ENCODE data around the gene TMEM9B. TPM values are rescaled to one million over a fixed set of nuclear protein-coding genes. Genes with fewer than 3 reads are reported as not detected.
"Not testable (repeated sequence)": the region's sequence is repeated elsewhere in the genome, so short reads cannot be mapped to it uniquely, and the experiment has no call there.

TMEM9B gene
- total RNA-seq, 1 donor from 2014 or later = 30.3 TPM

DNA sequence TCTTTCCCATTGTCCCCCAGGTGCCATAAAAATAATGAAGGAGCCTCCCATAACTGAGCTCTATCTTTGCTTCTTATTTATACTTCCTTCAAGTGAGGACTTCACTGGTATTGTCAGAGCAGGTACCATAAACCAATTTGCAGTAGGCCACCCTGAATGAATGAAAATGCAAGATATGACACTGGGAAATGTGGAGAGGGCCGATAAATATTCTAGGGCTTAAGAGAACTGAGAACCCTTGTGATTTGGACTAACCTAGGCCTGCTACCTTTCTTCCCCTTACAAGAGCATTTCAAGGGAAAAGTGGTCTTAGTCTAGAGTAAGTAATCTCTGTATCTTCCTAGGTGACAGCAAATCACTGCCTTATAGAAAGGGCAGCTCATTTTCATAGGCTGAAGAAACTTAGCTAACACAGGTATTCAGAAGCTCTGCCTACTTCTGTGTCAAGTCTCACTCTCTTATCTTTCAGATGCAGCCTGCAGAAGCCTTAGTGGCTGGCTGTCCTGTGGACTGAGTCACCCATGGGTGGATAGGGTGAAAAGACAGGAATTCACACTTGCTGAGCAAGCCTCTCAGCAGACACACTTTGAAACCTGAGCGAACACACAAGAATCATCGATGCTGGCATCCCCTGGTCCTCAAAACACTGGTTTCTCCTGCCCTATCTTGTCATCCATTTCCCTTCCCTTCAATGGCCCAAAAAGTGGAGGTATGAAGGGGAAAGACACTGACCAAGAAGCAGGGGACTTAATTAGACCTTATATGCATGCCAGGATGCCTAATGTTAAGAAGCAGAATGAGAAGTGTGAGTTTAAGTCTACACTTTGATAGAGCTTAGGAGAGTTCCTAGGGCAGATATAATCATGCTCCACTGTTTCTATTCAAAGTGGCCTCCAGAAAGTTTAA lies 24.3 kb upstream of the TMEM9B start:
- no peak for DNase-seq (ENCODE audit: low read depth)
- TF ChIP-seq, protein P1, sequence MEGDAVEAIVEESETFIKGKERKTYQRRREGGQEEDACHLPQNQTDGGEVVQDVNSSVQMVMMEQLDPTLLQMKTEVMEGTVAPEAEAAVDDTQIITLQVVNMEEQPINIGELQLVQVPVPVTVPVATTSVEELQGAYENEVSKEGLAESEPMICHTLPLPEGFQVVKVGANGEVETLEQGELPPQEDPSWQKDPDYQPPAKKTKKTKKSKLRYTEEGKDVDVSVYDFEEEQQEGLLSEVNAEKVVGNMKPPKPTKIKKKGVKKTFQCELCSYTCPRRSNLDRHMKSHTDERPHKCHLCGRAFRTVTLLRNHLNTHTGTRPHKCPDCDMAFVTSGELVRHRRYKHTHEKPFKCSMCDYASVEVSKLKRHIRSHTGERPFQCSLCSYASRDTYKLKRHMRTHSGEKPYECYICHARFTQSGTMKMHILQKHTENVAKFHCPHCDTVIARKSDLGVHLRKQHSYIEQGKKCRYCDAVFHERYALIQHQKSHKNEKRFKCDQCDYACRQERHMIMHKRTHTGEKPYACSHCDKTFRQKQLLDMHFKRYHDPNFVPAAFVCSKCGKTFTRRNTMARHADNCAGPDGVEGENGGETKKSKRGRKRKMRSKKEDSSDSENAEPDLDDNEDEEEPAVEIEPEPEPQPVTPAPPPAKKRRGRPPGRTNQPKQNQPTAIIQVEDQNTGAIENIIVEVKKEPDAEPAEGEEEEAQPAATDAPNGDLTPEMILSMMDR (conservative IDR thresholded peaks at IDR 0.05; ENCODE audit: low read depth, low read length) = no peak

DNA sequence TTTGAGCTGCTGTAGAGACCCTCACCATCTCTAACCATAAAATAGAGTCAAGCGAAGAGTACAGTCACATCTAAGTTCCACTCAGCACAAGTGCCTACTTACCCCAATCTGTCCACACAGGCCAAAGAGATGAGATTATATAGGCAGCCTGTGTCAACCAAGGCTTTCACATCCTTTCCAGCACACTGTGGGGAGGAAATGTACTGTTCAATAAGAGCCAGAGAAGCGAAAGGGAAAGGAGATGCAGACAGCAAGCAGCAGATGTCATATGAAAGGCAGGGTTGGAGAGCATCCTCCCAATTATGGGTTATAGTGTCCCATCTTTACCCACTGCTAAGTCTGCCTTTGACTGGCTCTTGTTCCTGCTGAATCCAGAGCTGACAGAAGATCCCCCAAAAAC lies 23.2 kb upstream of the TMEM9B start:
- H3K4me3 ChIP-seq (ENCODE audit: low read depth, low read length) = no peak overlapping the region
- DNase-seq (ENCODE audit: low read depth) = no peak
- TF ChIP-seq, protein P1 (conservative IDR thresholded peaks at IDR 0.05; ENCODE audit: low read depth, low read length) = no peak

More for the DNA sequence above, 24.3 kb upstream of the TMEM9B start:
- no peak overlapping the region for H3K4me3 ChIP-seq (ENCODE audit: low read depth, low read length)

DNA sequence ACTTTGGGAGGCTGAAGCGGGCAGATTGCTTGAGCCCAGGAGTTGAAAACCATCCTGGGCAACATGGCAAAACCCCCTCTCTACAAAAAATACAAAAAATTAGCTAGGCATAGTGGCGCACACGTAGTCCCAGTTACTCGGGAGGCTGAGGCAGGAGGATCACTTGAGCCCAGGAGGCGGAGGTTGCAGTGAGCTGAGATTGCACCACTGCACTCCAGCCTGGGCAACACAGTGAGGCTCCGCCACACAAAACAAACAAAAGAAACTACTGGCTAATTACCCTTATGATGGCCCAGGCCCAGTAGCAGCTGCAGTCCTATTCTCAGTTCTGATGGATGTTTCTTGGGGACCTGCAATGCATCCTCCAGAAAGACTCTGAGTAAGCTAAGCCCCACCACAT lies 22.5 kb upstream of the TMEM9B start:
- not testable (repeated sequence) for DNase-seq (ENCODE audit: low read depth); H3K4me3 ChIP-seq (ENCODE audit: low read depth, low read length)

DNA sequence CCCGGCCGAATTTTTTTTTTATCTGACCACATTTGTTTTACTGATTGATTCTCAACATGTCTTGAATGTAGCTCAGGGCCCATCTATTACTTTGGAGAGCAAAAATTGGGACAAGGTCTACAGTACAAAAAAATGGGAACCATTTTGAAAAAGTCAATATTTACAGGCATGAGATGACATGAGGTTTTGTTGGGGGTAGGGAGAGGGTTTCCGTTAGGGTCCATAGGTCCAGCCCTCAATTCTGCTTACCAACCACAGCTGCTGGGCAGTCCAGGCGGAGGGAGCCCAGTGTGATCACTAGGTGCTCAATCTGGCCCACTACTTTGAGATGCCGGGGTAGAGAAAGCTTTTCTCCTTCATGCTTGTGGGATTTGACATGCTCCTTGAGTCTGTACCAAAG lies 21.2 kb upstream of the TMEM9B start:
- no peak overlapping the region for H3K4me3 ChIP-seq (ENCODE audit: low read depth, low read length)
- TF ChIP-seq, protein P1 (conservative IDR thresholded peaks at IDR 0.05; ENCODE audit: low read depth, low read length) = no peak
- DNase-seq (ENCODE audit: low read depth) = no peak

DNA sequence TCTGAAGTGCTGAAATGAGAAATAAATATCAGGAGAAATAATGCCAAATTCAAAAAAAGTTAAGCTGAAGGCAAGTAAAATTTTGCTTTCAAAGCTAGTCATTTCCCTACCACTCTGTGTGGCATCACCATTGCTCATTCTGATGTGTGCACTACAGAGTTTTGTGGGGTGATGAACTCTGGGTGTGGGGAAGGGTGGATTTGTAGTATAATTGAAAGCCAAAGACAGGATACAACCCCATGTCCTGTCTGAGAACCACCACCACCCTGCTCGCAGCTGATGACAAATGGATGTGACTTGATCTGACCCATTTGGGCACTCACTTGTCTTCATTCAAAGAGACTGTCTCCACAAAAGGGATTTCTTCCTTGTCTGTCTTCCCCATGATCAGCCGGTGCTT lies 19.3 kb upstream of the TMEM9B start:
- H3K4me3 ChIP-seq (ENCODE audit: low read depth, low read length) = no peak overlapping the region
- TF ChIP-seq, protein P1 (conservative IDR thresholded peaks at IDR 0.05; ENCODE audit: low read depth, low read length) = no peak
- DNase-seq (ENCODE audit: low read depth) = no peak

DNA sequence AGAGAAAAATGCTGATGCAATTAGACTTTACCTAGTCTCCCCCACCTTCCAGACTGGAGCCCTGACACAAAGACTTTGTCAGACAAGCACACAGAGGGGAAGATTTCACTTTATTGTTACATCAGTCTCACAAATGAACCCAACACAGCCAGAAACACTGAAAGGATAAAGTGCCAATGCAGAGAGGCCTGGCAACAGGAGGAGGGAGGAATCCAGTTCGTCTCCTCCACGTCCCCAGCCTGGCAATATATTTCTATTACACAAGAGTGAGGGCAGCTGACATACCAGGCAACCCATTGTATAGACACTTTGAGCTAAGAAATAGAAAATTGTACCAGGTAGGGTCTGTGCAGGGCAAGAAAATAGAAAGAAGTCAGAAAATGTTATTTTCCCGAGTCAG lies 16.2 kb upstream of the TMEM9B start:
- no peak overlapping the region for H3K4me3 ChIP-seq (ENCODE audit: low read depth, low read length)
- TF ChIP-seq, protein P1 (conservative IDR thresholded peaks at IDR 0.05; ENCODE audit: low read depth, low read length) = no peak
- DNase-seq (ENCODE audit: low read depth) = no peak

DNA sequence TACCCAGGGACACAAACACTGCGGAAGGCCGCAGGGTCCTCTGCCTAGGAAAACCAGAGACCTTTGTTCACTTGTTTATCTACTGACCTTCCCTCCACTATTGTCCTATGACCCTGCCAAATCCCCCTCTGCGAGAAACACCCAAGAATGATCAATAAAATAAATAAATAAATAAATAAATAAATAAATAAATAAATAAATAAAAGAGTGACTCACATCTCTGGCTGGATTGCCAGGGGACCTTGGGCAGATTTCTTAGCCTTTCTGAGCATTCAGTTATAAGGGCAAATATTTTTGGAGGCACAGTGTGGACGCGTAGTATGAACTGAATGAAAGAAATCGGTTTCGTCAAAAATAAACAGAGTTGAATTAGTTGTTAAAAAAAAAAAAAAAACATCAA lies 15.1 kb upstream of the TMEM9B start:
- not testable (repeated sequence) for H3K4me3 ChIP-seq (ENCODE audit: low read depth, low read length); DNase-seq (ENCODE audit: low read depth)

DNA sequence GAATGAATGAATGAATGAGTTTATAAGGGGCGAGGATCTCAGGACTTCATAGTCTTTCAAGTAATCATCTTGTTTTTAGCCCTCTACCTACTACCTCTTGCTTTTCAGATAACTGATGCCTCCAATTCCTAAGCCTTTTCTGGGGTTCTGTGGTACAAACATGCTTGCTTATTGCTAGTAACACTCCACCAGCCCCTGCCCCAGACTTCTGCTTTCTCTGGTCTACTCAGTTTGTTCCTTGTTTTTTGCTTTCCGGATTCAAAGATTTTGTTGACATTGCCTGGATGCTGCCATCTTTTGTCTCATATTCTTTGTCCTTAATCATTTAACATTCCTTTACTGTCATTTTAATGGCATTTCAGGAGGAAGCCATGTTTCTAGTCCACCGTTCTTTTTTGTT lies 8.9 kb upstream of the TMEM9B start:
- no peak overlapping the region for H3K4me3 ChIP-seq (ENCODE audit: low read depth, low read length)
- DNase-seq (ENCODE audit: low read depth) = no peak
- TF ChIP-seq, protein P1 (conservative IDR thresholded peaks at IDR 0.05; ENCODE audit: low read depth, low read length) = no peak

All from epithelial cell of proximal tubule (primary cell).